ENCODE results near the gene GNB1L.

GNB1L gene

DNA sequence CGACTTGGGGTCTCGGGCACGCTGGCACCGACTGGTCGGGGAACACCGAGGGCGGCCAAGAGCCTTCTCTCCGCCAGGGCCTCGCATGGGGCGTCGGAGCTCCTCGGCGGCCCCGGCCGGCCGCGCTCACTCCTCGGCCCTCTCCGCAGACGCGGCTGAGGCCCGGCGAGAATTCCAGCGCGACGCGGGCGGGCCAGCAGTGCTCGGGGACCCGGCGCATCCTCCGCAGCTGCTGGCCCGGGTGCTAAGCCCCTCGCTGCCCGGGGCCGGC, 88.5 kb downstream of the GNB1L start:
- H3K27me3 ChIP-seq (replicated peaks; ENCODE audit: insufficient read depth, low read length): peaks cover 90% of the 10 kb centered on the region
- TF ChIP-seq CTCF (IDR thresholded peaks at IDR 0.05; ENCODE audit: low read length): no peak
- no peak for TF ChIP-seq EZH2phosphoT487 (IDR thresholded peaks at IDR 0.05; ENCODE audit: low read length)
- TF ChIP-seq EZH2 (optimal IDR thresholded peaks at IDR 0.05; ENCODE audit: low read depth, low read length): no peak
- H3K79me2 ChIP-seq (ENCODE audit: low read length): no peaks in the 10 kb centered on the region
- H3K9me2 ChIP-seq (replicated peaks; ENCODE audit: insufficient read depth, low read length): no peaks in the 10 kb centered on the region
- H3K9ac ChIP-seq (ENCODE audit: low read length): no peak overlapping the region
- no peaks in the 10 kb centered on the region for H3F3A ChIP-seq (ENCODE audit: insufficient read depth, low read length)
- no peak overlapping the region for H2AFZ ChIP-seq (ENCODE audit: low read length)
- H3K4me2 ChIP-seq (ENCODE audit: low read depth, low read length): no peak overlapping the region
- no peaks in the 10 kb centered on the region for H3K9me3 ChIP-seq (replicated peaks; ENCODE audit: insufficient read depth, low read length)
- no peaks in the 10 kb centered on the region for H3K4me1 ChIP-seq (ENCODE audit: low read length)
- H4K20me1 ChIP-seq (ENCODE audit: insufficient read depth, low read length): no peaks in the 10 kb centered on the region
- no peak for DNase-seq
- no peak overlapping the region for H3K27ac ChIP-seq (ENCODE audit: low read length)
- no peaks in the 10 kb centered on the region for H3K36me3 ChIP-seq (replicated peaks; ENCODE audit: insufficient read depth, low read length)
- no peak overlapping the region for H3K4me3 ChIP-seq (ENCODE audit: low read length)

GRCh38 chr22:19765477-19766239, 89.0 kb downstream of the GNB1L start:
- Histone ChIP-seq H4K20me1 (ENCODE audit: insufficient read depth, low read length) (no peaks in the 10 kb centered on the region), H3K27ac (ENCODE audit: low read length) (no peak overlapping the region), H3K79me2 (ENCODE audit: low read length) (no peaks in the 10 kb centered on the region), H3K27me3 (replicated peaks; ENCODE audit: insufficient read depth, low read length) (peaks cover 85% of the 10 kb centered on the region), H3K4me2 (ENCODE audit: low read depth, low read length) (no peak overlapping the region), H3K4me1 (ENCODE audit: low read length) (no peaks in the 10 kb centered on the region), H3F3A (ENCODE audit: insufficient read depth, low read length) (no peaks in the 10 kb centered on the region), H3K9ac (ENCODE audit: low read length) (no peak overlapping the region), H3K4me3 (ENCODE audit: low read length) (no peak overlapping the region), H3K9me3 (replicated peaks; ENCODE audit: insufficient read depth, low read length) (no peaks in the 10 kb centered on the region), H3K36me3 (replicated peaks; ENCODE audit: insufficient read depth, low read length) (no peaks in the 10 kb centered on the region), H3K9me2 (replicated peaks; ENCODE audit: insufficient read depth, low read length) (no peaks in the 10 kb centered on the region), H2AFZ (ENCODE audit: low read length) (no peak overlapping the region)
- TF ChIP-seq EZH2phosphoT487 (IDR thresholded peaks at IDR 0.05; ENCODE audit: low read length) (no peak), EZH2 (optimal IDR thresholded peaks at IDR 0.05; ENCODE audit: low read depth, low read length) (no peak), CTCF (IDR thresholded peaks at IDR 0.05; ENCODE audit: low read length) (no peak)
- no peak for DNase-seq

- DNase-seq: no peak
- H3K4me3 ChIP-seq (ENCODE audit: low read length): no peak overlapping the region
- no peaks in the 10 kb centered on the region for H3K9me2 ChIP-seq (replicated peaks; ENCODE audit: insufficient read depth, low read length)
- no peak overlapping the region for H3K4me2 ChIP-seq (ENCODE audit: low read depth, low read length)
- TF ChIP-seq CTCF (IDR thresholded peaks at IDR 0.05; ENCODE audit: low read length) (no peak), EZH2 (optimal IDR thresholded peaks at IDR 0.05; ENCODE audit: low read depth, low read length) (no peak), EZH2phosphoT487 (IDR thresholded peaks at IDR 0.05; ENCODE audit: low read length) (no peak)
- H3K27ac ChIP-seq (ENCODE audit: low read length): no peak overlapping the region
- no peak overlapping the region for H3K9ac ChIP-seq (ENCODE audit: low read length)
- H3K27me3 ChIP-seq (replicated peaks; ENCODE audit: insufficient read depth, low read length): peaks cover 82% of the 10 kb centered on the region
- no peaks in the 10 kb centered on the region for H3K36me3 ChIP-seq (replicated peaks; ENCODE audit: insufficient read depth, low read length)
- no peaks in the 10 kb centered on the region for H3K4me1 ChIP-seq (ENCODE audit: low read length)
- no peak overlapping the region for H2AFZ ChIP-seq (ENCODE audit: low read length)
- no peaks in the 10 kb centered on the region for H3K9me3 ChIP-seq (replicated peaks; ENCODE audit: insufficient read depth, low read length)
- no peaks in the 10 kb centered on the region for H3K79me2 ChIP-seq (ENCODE audit: low read length)
- H4K20me1 ChIP-seq (ENCODE audit: insufficient read depth, low read length): no peaks in the 10 kb centered on the region
- no peaks in the 10 kb centered on the region for H3F3A ChIP-seq (ENCODE audit: insufficient read depth, low read length)
These were observed 89.8 kb downstream of the GNB1L start for GRCh38 chr22:19764636-19765476.
